Common myeloid progenitor, CD34-positive (primary cell): ENCODE results near the gene SOX1.

Source experiments
- CTCF ChIA-PET: fragments of 350-600 bp; sonication (Branson Sonifier 250); formaldehyde crosslinking; loops from one replicate; lab custom pipeline; 2021; ENCODE audit warnings: antibody characterized with exemption; lab: Charles Lee
- POLR2A ChIA-PET: fragments of 350-600 bp; sonication (Branson Sonifier 250); formaldehyde crosslinking; loops from one replicate; lab custom pipeline; 2021; ENCODE audit warnings: antibody characterized with exemption; lab: Charles Lee
- DNase-seq, 3 donors: peaks; one replicate each; pipeline versions ENCODE4 v3.0.0 to v3.0.0-alpha.2; 2013
- H3K27ac ChIP-seq, 2 experiments: 1 replicate in 1 of 2; 2 replicates in 1 of 2; pipeline ENCODE4 v1.7.0; 2013; ENCODE audit warnings: inconsistent platforms in 2 of 2, low read length in 2 of 2, mild to moderate bottlenecking in 2 of 2, low read depth in 1 of 2, moderate library complexity in 1 of 2; ENCODE audit not compliant: severe bottlenecking in 2 of 2, insufficient read depth in 1 of 2, poor library complexity in 1 of 2
- H3K27me3 ChIP-seq, 5 experiments: replicated peaks in 2 of 5; 1 replicate in 3 of 5; 2 replicates in 2 of 5; pipeline versions ENCODE4 v1.6.1 to v1.7.0; 2013; ENCODE audit warnings: low read length in 4 of 5, mild to moderate bottlenecking in 2 of 5, moderate library complexity in 2 of 5, inconsistent platforms in 1 of 5; ENCODE audit not compliant: insufficient read depth in 5 of 5, control insufficient read depth in 4 of 5
- H3K36me3 ChIP-seq, 4 experiments: 1 replicate in 2 of 4; 2 replicates in 2 of 4; pipeline versions ENCODE4 v1.6.1 to v1.7.0; 2013; ENCODE audit warnings: low read length in 3 of 4, control low read depth in 1 of 4, mild to moderate bottlenecking in 1 of 4; ENCODE audit not compliant: control insufficient read depth in 4 of 4, insufficient read depth in 4 of 4
- H3K4me1 ChIP-seq, 4 experiments: 1 replicate in 3 of 4; 2 replicates in 1 of 4; pipeline versions ENCODE4 v1.6.1 to v1.7.1; 2013; ENCODE audit warnings: low read length in 3 of 4, mild to moderate bottlenecking in 3 of 4, control low read depth in 1 of 4, inconsistent platforms in 1 of 4, moderate library complexity in 1 of 4; ENCODE audit not compliant: control insufficient read depth in 4 of 4, insufficient read depth in 4 of 4; ENCODE audit errors: control extremely low read depth in 1 of 4
- H3K4me3 ChIP-seq, 7 experiments: 1 replicate in 4 of 7; 2 replicates in 3 of 7; pipeline versions ENCODE4 v1.5.1 to v1.7.0; 2013; ENCODE audit warnings: mild to moderate bottlenecking in 7 of 7, low read length in 6 of 7, moderate library complexity in 6 of 7, inconsistent platforms in 2 of 7, low read depth in 2 of 7, control low read depth in 1 of 7; ENCODE audit not compliant: insufficient read depth in 4 of 7, control insufficient read depth in 1 of 7; ENCODE audit errors: extremely low read depth in 1 of 7
- H3K9me3 ChIP-seq, 5 experiments: 1 replicate in 4 of 5; 2 replicates in 1 of 5; pipeline versions ENCODE4 v1.6.1 to v1.7.1; 2013; ENCODE audit warnings: low read length in 4 of 5, mild to moderate bottlenecking in 2 of 5, inconsistent platforms in 1 of 5, low read depth in 1 of 5, moderate library complexity in 1 of 5; ENCODE audit not compliant: control insufficient read depth in 4 of 5, insufficient read depth in 2 of 5; ENCODE audit errors: control extremely low read depth in 1 of 5
- WGBS: methylation state at CpG from one replicate; pipeline ENCODE4 v1.1.5; 2013; ENCODE audit not compliant: insufficient coverage; 5-methylcytosine and 5-hydroxymethylcytosine counted together

Gene SOX1

GRCh38 chr13:112062072-112062567 is 4.8 kb upstream of the SOX1 start:
- H3K36me3 ChIP-seq = no peaks in the 10 kb centered on the region
- ChIA-PET CTCF (interaction anchor here (0.7 to 1.9 kb wide), 8 partner anchors 9 to 530 kb away, joined by 3 to 7 read pairs (median 3); no protein-coding TSS in a partner anchor), POLR2A (no interaction called here)
- peaks cover 0 to 3% (median 0%) of the 10 kb centered on the region in 5 experiments for H3K9me3 ChIP-seq
- H3K27me3 ChIP-seq = peaks cover 31 to 98% (median 68%) of the 10 kb centered on the region in 5 experiments
- no peak overlapping the region for H3K4me3 ChIP-seq
- WGBS = 10% methylated on average over 2 of the region's 25 CpGs
- peak in 1 of 3 donors; percentile 9 for DNase-seq
- no peak overlapping the region for H3K27ac ChIP-seq
- peaks cover 0 to 32% (median 20%) of the 10 kb centered on the region in 4 experiments for H3K4me1 ChIP-seq

- peaks cover 31 to 97% (median 65%) of the 10 kb centered on the region in 5 experiments for H3K27me3 ChIP-seq
- peaks cover 0 to 3% (median 0%) of the 10 kb centered on the region in 5 experiments for H3K9me3 ChIP-seq
- H3K4me1 ChIP-seq = peaks cover 0 to 29% (median 16%) of the 10 kb centered on the region in 4 experiments
- CTCF ChIA-PET = interaction anchor here (0.7 to 2.5 kb wide), 10 partner anchors 8 to 529 kb away, joined by 3 to 10 read pairs (median 4); no protein-coding TSS in a partner anchor
- no peak overlapping the region for H3K27ac ChIP-seq
- POLR2A ChIA-PET = no interaction called here
- peak; percentile 43 to 67 (median 60) for DNase-seq
- H3K36me3 ChIP-seq = no peaks in the 10 kb centered on the region
- WGBS = 2% methylated on average over 45 of the region's 78 CpGs
- no peak overlapping the region for H3K4me3 ChIP-seq
These were observed 4.1 kb upstream of the SOX1 start for GRCh38 chr13:112062571-112063570.

GRCh38 chr13:112063807-112064206 is 3.1 kb upstream of the SOX1 start:
- no peak overlapping the region for H3K27ac ChIP-seq
- peaks cover 0 to 3% (median 0%) of the 10 kb centered on the region in 5 experiments for H3K9me3 ChIP-seq
- DNase-seq = no peak
- ChIA-PET POLR2A (no interaction called here), CTCF (interaction anchor here (1.1 to 2.5 kb wide), 3 partner anchors 9 to 530 kb away, joined by 4 to 10 read pairs (median 4); no protein-coding TSS in a partner anchor)
- 0% methylated on average over 1 of the region's 2 CpGs for WGBS
- H3K4me3 ChIP-seq = no peak overlapping the region
- peaks cover 31 to 97% (median 59%) of the 10 kb centered on the region in 5 experiments for H3K27me3 ChIP-seq
- no peaks in the 10 kb centered on the region for H3K36me3 ChIP-seq
- H3K4me1 ChIP-seq = peaks cover 0 to 26% (median 11%) of the 10 kb centered on the region in 4 experiments

GRCh38 chr13:112064222-112064621 is 2.7 kb upstream of the SOX1 start:
- POLR2A ChIA-PET = no interaction called here

DNA sequence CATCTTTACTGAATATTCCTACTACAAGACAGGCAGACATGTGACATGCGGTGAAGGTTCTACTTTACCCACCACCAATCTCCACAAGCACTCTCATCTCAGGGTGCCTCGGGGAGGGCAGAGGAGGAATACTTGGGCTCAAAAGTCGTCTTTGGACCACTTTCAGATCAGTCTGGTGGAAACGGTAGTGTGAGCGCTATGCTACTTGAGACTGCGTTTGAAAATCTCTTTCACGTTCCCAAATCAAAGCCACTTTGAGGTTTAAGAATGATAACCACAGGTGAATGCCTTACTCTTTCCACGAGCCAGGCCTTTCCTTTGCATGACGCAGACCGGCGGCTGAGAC is 1.5 kb upstream of the SOX1 start:
- 0% methylated on average over 7 of the region's 11 CpGs for WGBS
- peaks cover 41 to 97% (median 58%) of the 10 kb centered on the region in 5 experiments for H3K27me3 ChIP-seq
- H3K4me3 ChIP-seq = no peak overlapping the region
- ChIA-PET CTCF (no interaction called here), POLR2A (no interaction called here)
- DNase-seq = peak in 1 of 3 donors; percentile 11
- no peaks in the 10 kb centered on the region for H3K36me3 ChIP-seq
- H3K9me3 ChIP-seq = peaks cover 0 to 4% (median 0%) of the 10 kb centered on the region in 5 experiments
- H3K4me1 ChIP-seq = peaks cover 0 to 30% (median 11%) of the 10 kb centered on the region in 4 experiments
- H3K27ac ChIP-seq = no peak overlapping the region

More at GRCh38 chr13:112064222-112064621, 2.7 kb upstream of the SOX1 start:
- Histone ChIP-seq H3K4me1 (peaks cover 0 to 30% (median 11%) of the 10 kb centered on the region in 4 experiments), H3K4me3 (no peak overlapping the region), H3K9me3 (peaks cover 0 to 3% (median 0%) of the 10 kb centered on the region in 5 experiments), H3K27me3 (peaks cover 31 to 97% (median 59%) of the 10 kb centered on the region in 5 experiments), H3K27ac (no peak overlapping the region), H3K36me3 (no peaks in the 10 kb centered on the region)
- 19% methylated on average over 7 of the region's 7 CpGs for WGBS
- CTCF ChIA-PET = interaction anchor here (1.1 to 2.5 kb wide), 2 partner anchors 10 to 12 kb away, joined by 4 to 10 read pairs; no protein-coding TSS in a partner anchor
- DNase-seq = no peak

- CTCF ChIA-PET = interaction anchor here (1.1 kb wide), 1 partner anchor 8 kb away, joined by 4 read pairs; no protein-coding TSS in a partner anchor
- peaks cover 0 to 4% (median 0%) of the 10 kb centered on the region in 5 experiments for H3K9me3 ChIP-seq
- no peak overlapping the region for H3K27ac ChIP-seq
- no peak for DNase-seq
- H3K4me3 ChIP-seq = peak overlapping the region in 5 of 7 experiments; percentile 3 to 68 (median 57)
- H3K36me3 ChIP-seq = no peaks in the 10 kb centered on the region
- POLR2A ChIA-PET = no interaction called here
- WGBS = 5% methylated on average over 34 of the region's 48 CpGs
- peaks cover 45 to 97% (median 59%) of the 10 kb centered on the region in 5 experiments for H3K27me3 ChIP-seq
- peaks cover 0 to 27% (median 11%) of the 10 kb centered on the region in 4 experiments for H3K4me1 ChIP-seq
These were observed 904 bp upstream of the SOX1 start for GRCh38 chr13:112065867-112066623.
